HK-2 (cell line): ENCODE measurements around the gene CZIB.
A peak's percentile ranks its signal among the peaks of the same experiment; 100 is the strongest.
"Not testable (repeated sequence)": the region's sequence is repeated elsewhere in the genome, so short reads cannot be mapped to it uniquely, and the experiment has no call there.

ENCODE experiments used
- DNase-seq: peaks from one replicate; pipeline ENCODE4 v3.0.0-alpha.2; 2018; ENCODE audit not compliant: unreplicated experiment

The CZIB gene

GRCh38 chr1:53188099-53188498 lies 32.3 kb downstream of the CZIB start:
- no peak for DNase-seq

- no peak for DNase-seq
Observed at GRCh38 chr1:53187401-53187800, 33.0 kb downstream of the CZIB start.

- no peak for DNase-seq
Observed at GRCh38 chr1:53186533-53186932, 33.9 kb downstream of the CZIB start.

- not testable (repeated sequence) for DNase-seq
Observed at GRCh38 chr1:53185955-53186297, 34.5 kb downstream of the CZIB start.

GRCh38 chr1:53183095-53183990 lies 37.1 kb downstream of the CZIB start:
- DNase-seq = no peak

GRCh38 chr1:53182716-53183094 lies 37.7 kb downstream of the CZIB start:
- no peak for DNase-seq

GRCh38 chr1:53182111-53182593 lies 38.3 kb downstream of the CZIB start:
- peak; percentile 77 for DNase-seq

GRCh38 chr1:53180951-53181350 lies 39.5 kb downstream of the CZIB start:
- no peak for DNase-seq

- no peak for DNase-seq
Observed at GRCh38 chr1:53180226-53180625, 40.2 kb downstream of the CZIB start.

GRCh38 chr1:53176452-53177208 lies 43.8 kb downstream of the CZIB start:
- no peak for DNase-seq

GRCh38 chr1:53174971-53175913 lies 45.2 kb downstream of the CZIB start:
- DNase-seq = no peak

GRCh38 chr1:53172426-53173128 lies 47.9 kb downstream of the CZIB start:
- DNase-seq = no peak

GRCh38 chr1:53166912-53167311 lies 53.5 kb downstream of the CZIB start:
- no peak for DNase-seq

- no peak for DNase-seq
Observed at GRCh38 chr1:53166366-53166765, 54.1 kb downstream of the CZIB start.

- DNase-seq = no peak
Observed at GRCh38 chr1:53165408-53165961, 54.9 kb downstream of the CZIB start.
